Measurements from ENCODE around the gene NEK1. TPM values are rescaled to one million over a fixed set of nuclear protein-coding genes. Genes with fewer than 3 reads are reported as not detected.

Gene NEK1
- total RNA-seq, 1 experiment from 2014 or later, result 4.4 TPM

DNA sequence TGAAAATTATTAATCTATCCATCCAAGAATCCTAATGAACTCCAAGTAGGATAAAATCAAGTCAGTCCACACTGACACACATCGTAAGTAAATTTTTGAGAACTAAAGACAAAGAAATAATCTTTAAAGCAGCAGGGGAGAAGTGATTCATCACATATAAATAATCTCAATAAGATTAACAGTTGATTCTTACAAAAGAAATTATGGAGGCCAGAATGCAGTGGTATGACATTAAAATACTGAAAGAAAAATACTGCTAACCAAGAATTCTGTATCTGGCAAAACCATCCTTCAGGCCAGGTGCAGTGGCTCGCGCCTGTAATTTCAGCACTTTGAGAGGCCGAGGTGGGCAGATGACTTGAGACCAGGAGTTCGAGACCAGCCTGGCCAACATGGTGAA lies 245.6 kb downstream of the NEK1 start:
- DNase-seq (ENCODE audit: low read depth in 1 of 2, low spot score in 2 of 2), result no peak
- Histone ChIP-seq H3K36me3 (no peaks in the 10 kb centered on the region), H3K4me1 (replicated peaks) (no peaks in the 10 kb centered on the region), H3K4me3 (no peak overlapping the region), H3K27ac (no peak overlapping the region), H3K9me3 (replicated peaks) (no peaks in the 10 kb centered on the region; the same call in 1 of the 2 replicates), H3K27me3 (replicated peaks) (no peaks in the 10 kb centered on the region)

DNA sequence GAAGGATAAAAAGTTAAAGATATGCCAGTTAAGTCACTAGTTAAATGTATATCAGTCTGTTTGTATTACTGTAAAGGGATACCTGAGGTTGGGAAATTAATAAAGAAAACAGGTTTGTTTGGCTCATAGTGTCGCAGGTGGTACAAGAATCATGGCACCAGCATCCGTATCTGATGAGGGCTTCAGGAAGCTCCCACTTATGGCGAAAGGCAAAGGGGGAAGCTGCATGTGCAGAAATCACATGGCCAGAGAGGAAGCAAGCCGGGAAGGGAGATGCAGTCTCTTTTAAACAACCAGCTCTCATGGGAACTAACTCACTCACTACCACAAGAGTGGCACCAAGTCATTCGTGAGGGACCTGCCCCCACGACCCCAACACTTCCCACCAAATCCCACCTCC lies 249.8 kb downstream of the NEK1 start:
- H3K4me3 ChIP-seq, result no peak overlapping the region
- no peaks in the 10 kb centered on the region for H3K4me1 ChIP-seq (replicated peaks)
- no peak overlapping the region for H3K27ac ChIP-seq
- no peaks in the 10 kb centered on the region for H3K27me3 ChIP-seq (replicated peaks)
- H3K9me3 ChIP-seq (replicated peaks), result no peaks in the 10 kb centered on the region; the same call in 1 of the 2 replicates
- no peaks in the 10 kb centered on the region for H3K36me3 ChIP-seq
- DNase-seq (ENCODE audit: low read depth in 1 of 2, low spot score in 2 of 2), result no peak

DNA sequence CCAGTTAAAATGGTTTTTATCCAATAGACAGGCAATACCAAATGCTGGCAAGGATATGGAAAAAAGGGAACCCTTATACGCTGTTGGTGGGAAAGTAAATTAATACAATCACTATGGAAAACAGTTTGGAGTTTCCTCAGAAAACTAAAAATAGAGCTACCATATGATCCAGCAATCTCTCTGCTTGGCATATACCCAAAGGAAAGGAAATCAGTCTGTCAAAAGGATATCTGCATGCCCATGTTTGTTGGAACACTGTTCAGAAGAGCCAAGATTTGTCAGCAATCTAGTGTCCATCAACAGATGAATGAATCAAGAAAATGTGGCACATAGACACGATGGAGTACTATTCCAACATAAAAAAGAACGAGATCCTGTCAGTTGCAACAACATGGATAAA lies 250.6 kb downstream of the NEK1 start:
- DNase-seq (ENCODE audit: low read depth in 1 of 2, low spot score in 2 of 2), result no peak
- Histone ChIP-seq H3K4me1 (replicated peaks) (no peaks in the 10 kb centered on the region), H3K9me3 (replicated peaks) (no peaks in the 10 kb centered on the region; the same call in 1 of the 2 replicates), H3K27me3 (replicated peaks) (no peaks in the 10 kb centered on the region), H3K4me3 (no peak overlapping the region), H3K36me3 (no peaks in the 10 kb centered on the region), H3K27ac (no peak overlapping the region)

DNA sequence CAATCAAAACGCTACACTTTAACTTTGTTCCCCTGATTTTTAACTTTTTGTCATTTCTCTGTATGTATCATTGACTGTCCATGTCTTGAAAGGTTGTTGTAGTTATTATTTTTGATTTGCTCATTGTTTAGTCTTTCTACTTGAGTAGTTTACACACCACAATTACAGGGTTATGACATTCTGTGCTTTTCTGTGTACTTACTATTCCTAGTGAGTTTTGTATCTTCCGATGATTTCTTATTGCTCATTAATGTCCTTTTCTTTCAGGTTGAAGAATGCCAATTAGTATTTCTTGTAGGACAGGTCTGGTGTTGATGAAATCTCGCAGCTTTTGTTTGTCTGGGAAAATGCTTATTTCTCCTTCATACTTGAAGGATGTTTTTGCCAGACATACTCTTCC lies 252.4 kb downstream of the NEK1 start:
- DNase-seq (ENCODE audit: low read depth in 1 of 2, low spot score in 2 of 2), result no peak
- Histone ChIP-seq H3K27ac (no peak overlapping the region), H3K9me3 (replicated peaks) (no peaks in the 10 kb centered on the region)

DNA sequence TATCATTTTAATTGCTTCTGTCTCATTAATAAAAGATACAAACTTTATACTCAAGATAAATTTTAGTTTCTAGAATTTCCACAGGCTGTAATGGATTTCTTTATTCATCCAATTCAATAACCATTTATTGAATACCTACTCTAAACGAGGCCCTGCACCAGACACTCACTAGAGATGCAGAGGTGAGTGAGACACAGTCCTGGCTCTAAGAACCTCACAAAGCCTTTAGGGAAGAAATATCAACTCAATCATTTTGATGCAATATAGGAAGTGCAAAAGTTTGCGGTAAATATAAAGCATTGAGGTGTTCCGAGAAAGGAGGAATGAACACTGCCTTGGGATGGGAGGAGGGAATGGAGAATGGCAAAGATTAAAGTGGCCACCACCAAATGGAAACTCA lies 260.0 kb downstream of the NEK1 start:
- DNase-seq (ENCODE audit: low read depth in 1 of 2, low spot score in 2 of 2), result no peak
- no peak overlapping the region for H3K4me3 ChIP-seq
- no peaks in the 10 kb centered on the region for H3K9me3 ChIP-seq (replicated peaks)
- H3K27me3 ChIP-seq (replicated peaks), result no peaks in the 10 kb centered on the region
- H3K36me3 ChIP-seq, result no peaks in the 10 kb centered on the region
- H3K27ac ChIP-seq, result no peak overlapping the region
- H3K4me1 ChIP-seq (replicated peaks), result no peaks in the 10 kb centered on the region

More for the DNA sequence above, 252.4 kb downstream of the NEK1 start:
- Histone ChIP-seq H3K27me3 (replicated peaks) (no peaks in the 10 kb centered on the region), H3K36me3 (no peaks in the 10 kb centered on the region), H3K4me1 (replicated peaks) (no peaks in the 10 kb centered on the region), H3K4me3 (no peak overlapping the region)

DNA sequence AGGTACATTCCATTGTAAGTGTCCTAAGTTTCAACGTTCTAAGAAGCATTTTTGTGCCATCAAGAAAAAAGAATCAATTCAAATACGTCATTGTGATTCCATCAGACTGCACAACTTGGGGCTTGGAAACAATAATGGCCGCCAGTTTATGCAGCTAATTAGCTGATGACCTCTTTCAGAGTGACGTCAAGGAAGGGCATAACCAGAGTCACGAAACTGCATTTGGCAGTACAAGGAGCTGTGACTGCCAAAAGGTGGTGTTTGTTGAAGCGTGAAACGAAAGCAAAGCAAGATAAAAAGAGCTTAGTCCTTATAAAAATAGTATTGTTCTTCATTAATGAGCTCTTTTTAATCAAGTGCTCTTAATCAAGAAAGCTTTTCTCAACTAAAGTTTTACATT lies 260.5 kb downstream of the NEK1 start:
- Histone ChIP-seq H3K4me3 (no peak overlapping the region), H3K27ac (no peak overlapping the region), H3K36me3 (no peaks in the 10 kb centered on the region), H3K27me3 (replicated peaks) (no peaks in the 10 kb centered on the region), H3K4me1 (replicated peaks) (no peaks in the 10 kb centered on the region), H3K9me3 (replicated peaks) (no peaks in the 10 kb centered on the region)
- no peak for DNase-seq (ENCODE audit: low read depth in 1 of 2, low spot score in 2 of 2)

DNA sequence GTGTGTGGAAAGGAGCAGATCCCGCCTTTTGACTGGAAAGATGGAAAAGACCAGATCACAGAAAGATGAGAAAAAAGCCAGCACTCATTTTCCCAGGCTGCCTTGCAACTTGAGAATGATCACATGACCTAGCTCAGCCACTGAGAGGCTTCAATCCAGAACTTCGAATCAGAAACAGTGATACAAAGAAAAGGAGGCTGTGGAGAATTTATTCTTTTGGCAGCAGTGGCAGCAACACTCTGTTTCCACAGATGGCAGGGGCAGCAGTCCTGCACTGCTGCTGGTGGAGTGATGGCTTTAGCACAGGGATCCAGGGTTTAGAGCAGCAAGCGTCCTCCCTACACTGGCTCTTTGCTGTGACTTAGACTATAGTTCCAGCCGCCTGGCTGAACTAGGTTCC lies 263.8 kb downstream of the NEK1 start:
- no peak overlapping the region for H3K4me3 ChIP-seq
- H3K4me1 ChIP-seq (replicated peaks), result peaks cover 5% of the 10 kb centered on the region
- DNase-seq (ENCODE audit: low read depth in 1 of 2, low spot score in 2 of 2), result no peak
- no peaks in the 10 kb centered on the region for H3K27me3 ChIP-seq (replicated peaks)
- no peak overlapping the region for H3K27ac ChIP-seq
- no peaks in the 10 kb centered on the region for H3K36me3 ChIP-seq
- no peaks in the 10 kb centered on the region for H3K9me3 ChIP-seq (replicated peaks)

DNA sequence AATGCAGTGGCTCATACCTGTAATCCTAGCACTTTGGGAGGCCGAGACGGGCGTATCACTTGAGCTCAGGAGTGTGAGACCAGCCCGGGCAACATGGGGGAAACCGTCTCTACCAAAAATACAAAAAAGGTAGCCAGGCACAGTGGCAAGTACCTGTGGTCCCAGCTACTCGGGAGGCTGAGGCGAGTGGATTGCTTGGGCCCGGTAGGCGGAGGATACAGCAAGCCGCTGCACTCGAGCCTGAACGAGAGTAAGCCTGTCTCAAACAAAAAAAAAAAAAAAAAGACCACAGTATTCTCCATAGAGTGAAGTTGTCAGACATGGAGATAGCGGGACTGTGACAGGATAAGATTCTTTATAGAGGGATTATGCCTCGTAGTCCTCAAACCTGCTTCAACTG lies 265.5 kb downstream of the NEK1 start:
- Histone ChIP-seq H3K4me1 (replicated peaks) (peaks cover 5% of the 10 kb centered on the region), H3K27ac (no peak overlapping the region), H3K4me3 (no peak overlapping the region), H3K9me3 (replicated peaks) (no peaks in the 10 kb centered on the region), H3K27me3 (replicated peaks) (no peaks in the 10 kb centered on the region), H3K36me3 (no peaks in the 10 kb centered on the region)
- no peak for DNase-seq (ENCODE audit: low read depth in 1 of 2, low spot score in 2 of 2)

DNA sequence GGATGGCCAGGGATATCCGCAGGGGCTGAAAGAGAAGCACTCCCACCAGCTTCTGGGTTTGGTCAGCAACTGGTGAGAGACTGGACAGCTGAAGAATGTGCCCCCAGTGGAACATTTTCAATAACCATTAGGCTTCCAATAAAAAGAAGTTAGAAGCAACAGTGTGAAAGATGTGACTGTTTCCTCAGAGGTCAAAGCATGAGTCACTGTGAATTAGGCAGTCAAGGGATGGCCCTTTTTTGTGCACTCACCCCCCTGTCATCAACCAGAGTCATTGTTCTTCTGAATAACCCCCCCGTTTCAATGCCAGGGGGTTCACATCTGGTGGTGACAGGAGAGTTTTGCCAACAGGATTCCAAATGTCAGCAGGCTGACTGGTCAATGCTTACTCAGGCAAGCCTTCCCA lies 267.1 kb downstream of the NEK1 start:
- peak; percentile 46 to 53 for DNase-seq (ENCODE audit: low read depth in 1 of 2, low spot score in 2 of 2)
- H3K9me3 ChIP-seq (replicated peaks), result no peaks in the 10 kb centered on the region
- no peak overlapping the region for H3K27ac ChIP-seq
- no peak overlapping the region for H3K4me3 ChIP-seq
- H3K36me3 ChIP-seq, result no peaks in the 10 kb centered on the region
- H3K4me1 ChIP-seq (replicated peaks), result peaks cover 5% of the 10 kb centered on the region
- H3K27me3 ChIP-seq (replicated peaks), result no peaks in the 10 kb centered on the region

Other genes starting within 250 kb of the NEK1 start
- gene CLCN3, start 8.0 kb upstream of the NEK1 start, total RNA-seq (2014; rRNA removed; shearing (Covaris generic)), result 19.9 and 23.3 TPM in 2 replicates
- gene HPF1, start 145.4 kb upstream of the NEK1 start, total RNA-seq (2014; rRNA removed; shearing (Covaris generic)), result 43.4 and 73.1 TPM in 2 replicates

Measured in SJSA1 (cell line).